ENCODE measurements around the gene CLEC11A.
"Not testable (repeated sequence)": the region's sequence is repeated elsewhere in the genome, so short reads cannot be mapped to it uniquely, and the experiment has no call there.

Gene CLEC11A

DNA sequence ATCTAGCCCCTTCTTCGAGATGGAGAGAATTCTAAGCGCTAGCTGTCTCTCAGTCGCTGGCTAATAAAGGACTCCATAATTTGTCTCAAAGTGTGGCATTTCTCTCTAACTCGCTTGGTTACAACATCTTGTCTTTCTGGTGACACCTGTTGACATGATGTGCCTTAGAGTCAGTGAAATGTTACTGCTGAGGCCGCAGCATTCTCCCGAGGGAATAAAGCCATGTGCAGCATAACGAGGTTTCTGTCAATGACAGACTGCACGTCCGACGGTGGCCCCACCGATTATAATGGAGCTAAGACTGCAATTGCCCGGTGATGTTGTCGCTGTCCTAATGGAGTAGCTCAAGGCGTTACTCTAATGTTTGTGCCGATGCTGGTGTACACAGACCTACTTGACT lies 26.8 kb downstream of the CLEC11A start:
- Histone ChIP-seq H3K36me3 (ENCODE audit: control insufficient read depth, low read length) (no peaks in the 10 kb centered on the region), H3F3A (ENCODE audit: control insufficient read depth, insufficient read depth) (no peaks in the 10 kb centered on the region; the same call in 1 of the 2 replicates), H3K4me3 (ENCODE audit: low read length) (no peak overlapping the region), H4K20me1 (ENCODE audit: control insufficient read depth, insufficient read depth, low read depth, low read length) (no peaks in the 10 kb centered on the region), H3K9me2 (replicated peaks; ENCODE audit: control insufficient read depth, low read length) (no peaks in the 10 kb centered on the region), H3K79me2 (ENCODE audit: control insufficient read depth, low read length) (no peaks in the 10 kb centered on the region), H3K27ac (ENCODE audit: low read depth, low read length) (no peak overlapping the region), H3K9me3 (ENCODE audit: control insufficient read depth, insufficient read depth, low read length) (no peaks in the 10 kb centered on the region), H3K4me2 (ENCODE audit: low read length) (no peak overlapping the region), H3K27me3 (ENCODE audit: control insufficient read depth, low read length) (no peaks in the 10 kb centered on the region), H3K4me1 (ENCODE audit: control insufficient read depth, low read length) (peaks cover 3% of the 10 kb centered on the region; the same call in 1 of the 2 replicates)
- TF ChIP-seq, protein P1, sequence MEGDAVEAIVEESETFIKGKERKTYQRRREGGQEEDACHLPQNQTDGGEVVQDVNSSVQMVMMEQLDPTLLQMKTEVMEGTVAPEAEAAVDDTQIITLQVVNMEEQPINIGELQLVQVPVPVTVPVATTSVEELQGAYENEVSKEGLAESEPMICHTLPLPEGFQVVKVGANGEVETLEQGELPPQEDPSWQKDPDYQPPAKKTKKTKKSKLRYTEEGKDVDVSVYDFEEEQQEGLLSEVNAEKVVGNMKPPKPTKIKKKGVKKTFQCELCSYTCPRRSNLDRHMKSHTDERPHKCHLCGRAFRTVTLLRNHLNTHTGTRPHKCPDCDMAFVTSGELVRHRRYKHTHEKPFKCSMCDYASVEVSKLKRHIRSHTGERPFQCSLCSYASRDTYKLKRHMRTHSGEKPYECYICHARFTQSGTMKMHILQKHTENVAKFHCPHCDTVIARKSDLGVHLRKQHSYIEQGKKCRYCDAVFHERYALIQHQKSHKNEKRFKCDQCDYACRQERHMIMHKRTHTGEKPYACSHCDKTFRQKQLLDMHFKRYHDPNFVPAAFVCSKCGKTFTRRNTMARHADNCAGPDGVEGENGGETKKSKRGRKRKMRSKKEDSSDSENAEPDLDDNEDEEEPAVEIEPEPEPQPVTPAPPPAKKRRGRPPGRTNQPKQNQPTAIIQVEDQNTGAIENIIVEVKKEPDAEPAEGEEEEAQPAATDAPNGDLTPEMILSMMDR (IDR thresholded peaks at IDR 0.05; ENCODE audit: low read depth, low read length, poor library complexity, severe bottlenecking): no peak
- TF ChIP-seq EZH2phosphoT487 (IDR thresholded peaks at IDR 0.05; ENCODE audit: borderline replicate concordance, low read length): no peak

DNA sequence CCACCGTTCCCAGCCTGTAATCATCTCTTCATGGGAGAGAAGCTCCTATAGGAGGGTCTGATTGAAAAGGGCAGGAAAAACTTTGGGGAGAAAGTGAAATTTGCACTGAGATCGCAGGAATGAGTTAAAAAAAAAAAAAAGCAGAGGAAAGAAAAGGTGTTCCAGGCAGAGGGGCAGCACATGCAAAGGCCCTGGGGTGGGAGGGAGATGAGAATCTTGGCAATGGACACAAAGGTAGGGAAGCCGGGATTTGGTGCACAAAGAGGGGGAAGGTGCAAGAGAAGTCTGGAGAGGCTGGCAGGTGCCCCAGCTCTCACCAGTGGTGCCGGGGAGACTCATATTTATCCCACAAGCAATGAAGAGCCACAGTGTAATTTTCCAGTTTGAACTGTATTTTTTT lies 30.7 kb downstream of the CLEC11A start:
- no peak overlapping the region for H3K4me3 ChIP-seq (ENCODE audit: low read length)
- TF ChIP-seq, protein P1 (IDR thresholded peaks at IDR 0.05; ENCODE audit: low read depth, low read length, poor library complexity, severe bottlenecking): no peak
- no peak for TF ChIP-seq EZH2phosphoT487 (IDR thresholded peaks at IDR 0.05; ENCODE audit: borderline replicate concordance, low read length)
- no peaks in the 10 kb centered on the region for H4K20me1 ChIP-seq (ENCODE audit: control insufficient read depth, insufficient read depth, low read depth, low read length)
- H3K27ac ChIP-seq (ENCODE audit: low read depth, low read length): no peak overlapping the region
- H3K4me1 ChIP-seq (ENCODE audit: control insufficient read depth, low read length): peaks cover 3% of the 10 kb centered on the region; the same call in 1 of the 2 replicates
- H3K9me2 ChIP-seq (replicated peaks; ENCODE audit: control insufficient read depth, low read length): no peaks in the 10 kb centered on the region
- H3K27me3 ChIP-seq (ENCODE audit: control insufficient read depth, low read length): 0 out of 2 replicates have a peak, but pooled peaks cover 3% of the 10 kb centered on the region
- H3K36me3 ChIP-seq (ENCODE audit: control insufficient read depth, low read length): no peaks in the 10 kb centered on the region
- no peaks in the 10 kb centered on the region for H3K79me2 ChIP-seq (ENCODE audit: control insufficient read depth, low read length)
- no peak overlapping the region for H3K4me2 ChIP-seq (ENCODE audit: low read length)
- H3K9me3 ChIP-seq (ENCODE audit: control insufficient read depth, insufficient read depth, low read length): no peaks in the 10 kb centered on the region
- no peaks in the 10 kb centered on the region; the same call in 1 of the 2 replicates for H3F3A ChIP-seq (ENCODE audit: control insufficient read depth, insufficient read depth)

DNA sequence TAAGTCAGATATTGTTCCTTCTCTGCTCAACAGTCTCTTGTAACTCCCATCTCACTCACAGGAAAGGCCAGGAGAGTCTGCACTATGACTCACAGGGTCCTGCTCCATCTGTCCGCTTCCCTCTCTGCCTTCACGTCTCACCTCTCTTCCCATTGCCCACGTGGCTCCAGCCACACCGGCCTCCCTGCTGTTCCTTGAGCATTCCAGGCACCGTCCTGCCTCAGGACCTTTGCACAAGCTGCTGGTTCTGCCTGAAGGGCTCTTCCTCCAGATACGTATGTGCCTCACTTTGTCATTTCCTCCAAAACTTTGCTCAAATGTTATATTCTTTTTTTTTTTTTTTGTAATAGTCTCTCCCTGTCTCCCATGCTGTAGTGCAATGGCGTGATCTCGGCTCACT lies 33.1 kb downstream of the CLEC11A start:
- H3K9me2 ChIP-seq (replicated peaks; ENCODE audit: control insufficient read depth, low read length); H3K79me2 ChIP-seq (ENCODE audit: control insufficient read depth, low read length); H3K9me3 ChIP-seq (ENCODE audit: control insufficient read depth, insufficient read depth, low read length); H3K4me3 ChIP-seq (ENCODE audit: low read length); H3K27me3 ChIP-seq (ENCODE audit: control insufficient read depth, low read length); H3F3A ChIP-seq (ENCODE audit: control insufficient read depth, insufficient read depth); H3K4me2 ChIP-seq (ENCODE audit: low read length); H3K27ac ChIP-seq (ENCODE audit: low read depth, low read length); H4K20me1 ChIP-seq (ENCODE audit: control insufficient read depth, insufficient read depth, low read depth, low read length); H3K4me1 ChIP-seq (ENCODE audit: control insufficient read depth, low read length); H3K36me3 ChIP-seq (ENCODE audit: control insufficient read depth, low read length): not testable (repeated sequence)

DNA sequence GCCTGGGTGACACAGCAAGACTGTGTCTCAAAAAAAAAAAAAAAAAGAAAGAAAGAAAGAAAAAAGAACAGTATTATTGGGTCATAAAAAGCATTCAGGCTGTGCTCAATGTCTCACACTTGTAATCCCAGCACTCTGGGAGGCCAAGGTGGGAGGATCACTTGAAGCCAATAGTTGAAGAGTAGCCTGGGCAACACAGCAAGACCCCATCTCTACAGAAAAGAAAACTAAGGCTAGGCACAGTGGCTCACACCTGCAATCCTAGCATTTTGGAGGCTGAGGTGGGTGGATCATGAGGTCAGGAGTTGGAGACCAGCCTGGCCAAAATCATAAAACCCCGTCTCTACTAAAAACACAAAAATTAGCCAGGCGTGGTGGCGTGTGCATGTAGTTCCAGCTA lies 34.5 kb downstream of the CLEC11A start:
- not testable (repeated sequence) for H3K27ac ChIP-seq (ENCODE audit: low read depth, low read length); H3K9me3 ChIP-seq (ENCODE audit: control insufficient read depth, insufficient read depth, low read length); H3K79me2 ChIP-seq (ENCODE audit: control insufficient read depth, low read length); H3K9me2 ChIP-seq (replicated peaks; ENCODE audit: control insufficient read depth, low read length); H3K4me3 ChIP-seq (ENCODE audit: low read length); H3K4me2 ChIP-seq (ENCODE audit: low read length); H3K36me3 ChIP-seq (ENCODE audit: control insufficient read depth, low read length); H3K4me1 ChIP-seq (ENCODE audit: control insufficient read depth, low read length); H3K27me3 ChIP-seq (ENCODE audit: control insufficient read depth, low read length); H4K20me1 ChIP-seq (ENCODE audit: control insufficient read depth, insufficient read depth, low read depth, low read length); H3F3A ChIP-seq (ENCODE audit: control insufficient read depth, insufficient read depth)

DNA sequence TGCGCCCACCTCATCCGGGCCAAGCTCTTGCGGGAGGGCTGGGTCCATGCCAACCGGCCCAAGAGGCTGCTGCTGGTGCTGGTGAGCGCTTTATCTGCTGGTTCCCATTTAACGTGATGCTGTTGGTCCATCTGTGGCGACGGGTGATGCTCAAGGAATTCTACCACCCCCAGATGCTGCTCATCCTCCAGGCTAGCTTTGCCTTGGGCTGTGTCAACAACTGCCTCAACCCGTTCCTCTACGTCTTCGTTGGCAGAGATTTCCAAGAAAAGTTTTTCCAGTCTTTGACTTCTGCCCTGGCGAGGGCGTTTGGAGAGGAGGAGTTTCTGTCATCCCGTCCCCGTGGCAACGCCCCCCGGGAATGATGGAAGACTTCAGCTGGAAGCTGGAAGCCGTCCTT lies 35.9 kb downstream of the CLEC11A start:
- H3K36me3 ChIP-seq (ENCODE audit: control insufficient read depth, low read length); H3K9me3 ChIP-seq (ENCODE audit: control insufficient read depth, insufficient read depth, low read length); H3F3A ChIP-seq (ENCODE audit: control insufficient read depth, insufficient read depth); H4K20me1 ChIP-seq (ENCODE audit: control insufficient read depth, insufficient read depth, low read depth, low read length); H3K9me2 ChIP-seq (replicated peaks; ENCODE audit: control insufficient read depth, low read length); H3K4me1 ChIP-seq (ENCODE audit: control insufficient read depth, low read length); H3K27me3 ChIP-seq (ENCODE audit: control insufficient read depth, low read length); H3K27ac ChIP-seq (ENCODE audit: low read depth, low read length); H3K4me3 ChIP-seq (ENCODE audit: low read length); H3K4me2 ChIP-seq (ENCODE audit: low read length); H3K79me2 ChIP-seq (ENCODE audit: control insufficient read depth, low read length): not testable (repeated sequence)
